GOT3 (cell line): ENCODE data around the gene TSPAN32.

Source experiments
- DNase-seq: peaks from one replicate; lab custom pipeline; 2025; ENCODE audit warnings: mixed read lengths; lab: John Stamatoyannopoulos, UW

TSPAN32 gene, protein sequence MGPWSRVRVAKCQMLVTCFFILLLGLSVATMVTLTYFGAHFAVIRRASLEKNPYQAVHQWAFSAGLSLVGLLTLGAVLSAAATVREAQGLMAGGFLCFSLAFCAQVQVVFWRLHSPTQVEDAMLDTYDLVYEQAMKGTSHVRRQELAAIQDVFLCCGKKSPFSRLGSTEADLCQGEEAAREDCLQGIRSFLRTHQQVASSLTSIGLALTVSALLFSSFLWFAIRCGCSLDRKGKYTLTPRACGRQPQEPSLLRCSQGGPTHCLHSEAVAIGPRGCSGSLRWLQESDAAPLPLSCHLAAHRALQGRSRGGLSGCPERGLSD

DNA sequence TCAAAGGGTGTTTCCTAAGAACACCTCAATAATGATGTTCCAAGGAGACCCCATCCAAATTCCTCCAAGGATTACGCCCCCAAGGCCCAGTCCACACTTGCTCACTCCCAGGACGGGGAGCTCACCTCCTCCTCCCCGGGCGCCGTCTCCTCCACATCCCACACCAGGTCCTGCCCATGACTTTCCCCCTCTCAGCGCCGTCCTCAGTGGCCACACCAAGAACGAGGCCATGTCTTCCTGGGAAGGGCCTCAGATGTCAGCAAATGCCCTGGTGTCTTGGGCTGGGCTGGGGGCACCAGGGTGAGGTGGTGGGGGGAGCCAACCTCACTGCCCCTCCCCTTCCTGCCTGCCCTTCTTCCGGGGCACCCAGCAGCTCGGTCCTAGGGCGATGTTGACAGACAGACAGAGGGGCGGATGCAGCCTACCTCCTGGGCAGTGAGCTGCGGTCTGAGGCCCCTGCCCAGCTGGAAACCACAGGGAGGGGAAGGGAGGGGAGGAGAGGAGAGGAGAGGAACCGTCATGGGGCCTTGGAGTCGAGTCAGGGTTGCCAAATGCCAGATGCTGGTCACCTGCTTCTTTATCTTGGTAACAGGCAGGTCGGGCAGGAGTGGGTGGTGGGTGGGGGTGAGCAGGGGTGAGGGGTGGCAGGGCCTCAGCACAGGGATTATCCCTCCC, at the start of gene TSPAN32, which contains the start of gene C11orf21:
Gene TSPAN32, plus strand, starts transcription at position 383 of the 675 bp plus-strand sequence. Its CDS starts 137 bp downstream, at position 520.
Gene C11orf21, minus strand, starts transcription at position 288 of the 675 bp plus-strand sequence. Its CDS starts 110 bp downstream, at position 178.
- DNase-seq: no peak

DNA sequence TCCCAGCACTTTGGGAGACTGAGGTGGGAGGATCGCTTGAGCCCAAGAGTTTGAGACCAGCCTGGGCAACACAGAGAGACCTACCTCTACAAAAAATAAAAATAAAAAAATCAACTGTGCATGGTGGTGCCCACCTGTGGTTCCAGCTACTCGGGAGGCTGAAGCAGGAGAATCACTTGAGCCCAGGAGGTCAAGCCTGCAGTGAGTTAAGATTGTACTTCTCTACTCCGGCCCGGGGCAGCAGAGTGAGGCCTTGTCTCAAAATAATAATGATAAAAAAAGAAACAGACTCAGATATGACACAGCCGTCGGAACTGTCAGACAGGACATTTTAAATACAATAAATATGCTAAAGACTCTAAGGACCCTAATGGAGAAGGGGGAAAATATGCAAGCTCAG, 49.8 kb upstream of the TSPAN32 start:
- no peak for DNase-seq

DNA sequence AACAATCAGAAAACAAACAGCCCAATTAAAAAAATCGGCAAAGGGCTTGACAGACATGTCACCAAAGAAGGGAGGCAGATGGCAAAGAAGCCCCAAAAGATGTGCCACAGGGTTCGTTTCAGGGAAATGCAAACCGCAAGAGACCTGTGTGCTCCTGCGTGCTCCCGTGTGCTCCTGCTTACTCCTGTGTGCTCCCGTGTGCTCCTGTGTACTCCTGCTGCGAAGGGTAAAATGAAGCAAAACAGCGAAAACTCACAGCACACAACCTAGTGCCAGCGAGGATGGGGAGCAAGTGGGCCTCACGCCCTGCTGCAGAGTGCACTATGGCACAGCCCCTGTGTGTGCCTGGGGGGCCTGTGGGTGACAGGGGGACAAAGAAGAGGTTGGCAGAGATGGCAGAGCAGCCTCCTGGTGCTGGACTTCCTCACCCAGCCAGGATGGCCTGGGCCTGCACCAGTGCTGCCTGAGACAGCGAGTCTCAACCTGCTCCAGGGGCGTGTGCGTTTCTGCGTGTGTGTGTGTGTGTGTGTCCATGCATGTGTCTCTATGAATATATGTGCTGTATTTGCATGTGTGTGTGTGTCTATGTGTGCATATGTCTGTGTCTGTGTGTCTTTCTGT, 45.4 kb upstream of the TSPAN32 start:
- DNase-seq: no peak

- no peak for DNase-seq
Observed at GRCh38 chr11:2256951-2257700, 44.7 kb upstream of the TSPAN32 start.

DNA sequence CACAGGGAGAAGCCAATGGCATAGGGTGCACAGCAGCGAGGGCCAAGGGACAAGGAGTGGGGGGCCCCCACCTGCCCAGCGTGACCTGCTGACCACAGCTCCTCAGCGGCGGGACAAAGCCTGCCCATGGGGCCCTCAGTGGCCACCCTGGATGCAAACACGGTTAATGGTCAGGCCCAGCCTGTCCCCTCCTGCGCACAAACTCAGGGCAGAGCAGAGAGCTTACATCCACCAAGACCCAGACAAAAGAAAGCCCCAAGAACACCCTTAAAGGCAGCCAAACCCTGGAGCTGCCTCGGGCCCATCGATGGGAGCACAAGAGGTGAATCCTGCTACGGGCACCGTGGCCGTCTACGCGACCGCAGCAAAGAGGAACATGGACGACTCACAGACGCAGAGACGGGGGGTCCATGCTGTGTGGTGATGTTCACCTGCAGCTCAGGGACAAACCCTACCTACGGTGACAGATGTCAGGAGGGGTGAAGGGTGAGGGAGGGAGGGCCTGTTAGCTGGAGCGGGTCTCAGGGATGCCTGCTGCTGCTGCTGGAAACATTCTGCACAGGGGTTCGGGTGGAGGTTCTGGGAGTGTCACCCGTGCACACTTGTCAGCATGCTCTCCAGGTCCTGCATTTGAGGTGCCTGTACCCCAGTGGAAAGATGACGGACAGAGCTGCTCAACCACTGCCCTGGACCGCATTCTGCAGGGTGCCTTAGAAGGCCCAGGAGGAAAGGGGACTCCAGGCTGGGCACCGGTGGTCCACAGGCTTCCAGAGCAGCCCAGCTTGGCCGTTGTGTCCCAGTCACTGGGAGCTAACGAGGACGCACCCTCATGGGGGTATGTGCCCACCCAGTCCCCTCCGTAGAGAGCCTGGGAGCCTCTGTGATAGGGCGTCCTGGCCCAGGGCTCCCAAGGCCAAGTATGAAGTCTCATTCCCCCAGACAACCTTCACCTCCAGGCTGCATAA, 43.0 kb upstream of the TSPAN32 start:
- no peak for DNase-seq

DNA sequence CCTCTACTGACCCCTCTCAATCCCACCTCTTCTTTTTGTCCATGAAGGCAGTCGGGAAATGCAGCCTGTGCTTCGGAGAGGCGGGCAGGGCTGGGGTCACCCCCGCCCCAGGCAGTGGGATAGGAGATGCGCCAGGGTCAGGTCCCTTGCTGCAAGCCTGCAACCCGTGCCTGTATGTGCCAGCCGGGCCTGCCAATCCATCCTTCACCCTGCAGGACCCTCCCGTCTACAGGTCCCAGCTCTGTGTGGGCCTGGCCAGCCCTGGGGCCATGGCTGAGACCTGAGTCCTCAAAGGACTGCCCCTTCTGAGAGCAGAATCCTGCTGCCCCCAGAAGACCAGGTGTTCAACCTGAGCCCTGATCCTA, 42.4 kb upstream of the TSPAN32 start:
- no peak for DNase-seq

GRCh38 chr11:2259897-2260451, 41.8 kb upstream of the TSPAN32 start:
- DNase-seq: no peak

GRCh38 chr11:2260491-2261364, 41.1 kb upstream of the TSPAN32 start:
- no peak for DNase-seq

- no peak for DNase-seq
Observed at GRCh38 chr11:2261436-2262230, 40.2 kb upstream of the TSPAN32 start.

GRCh38 chr11:2262301-2263070, 39.3 kb upstream of the TSPAN32 start:
- DNase-seq: no peak

GRCh38 chr11:2263071-2263565, 38.7 kb upstream of the TSPAN32 start:
- no peak for DNase-seq

- DNase-seq: no peak
Observed at GRCh38 chr11:2263724-2264360, 38.0 kb upstream of the TSPAN32 start.

GRCh38 chr11:2264366-2265053, 37.3 kb upstream of the TSPAN32 start:
- no peak for DNase-seq

- DNase-seq: no peak
Observed at GRCh38 chr11:2265396-2265795, 36.4 kb upstream of the TSPAN32 start.

- DNase-seq: no peak
Observed at GRCh38 chr11:2265854-2266585, 35.8 kb upstream of the TSPAN32 start.
